Measurements from ENCODE around the gene EPHB1.

Gene EPHB1

DNA sequence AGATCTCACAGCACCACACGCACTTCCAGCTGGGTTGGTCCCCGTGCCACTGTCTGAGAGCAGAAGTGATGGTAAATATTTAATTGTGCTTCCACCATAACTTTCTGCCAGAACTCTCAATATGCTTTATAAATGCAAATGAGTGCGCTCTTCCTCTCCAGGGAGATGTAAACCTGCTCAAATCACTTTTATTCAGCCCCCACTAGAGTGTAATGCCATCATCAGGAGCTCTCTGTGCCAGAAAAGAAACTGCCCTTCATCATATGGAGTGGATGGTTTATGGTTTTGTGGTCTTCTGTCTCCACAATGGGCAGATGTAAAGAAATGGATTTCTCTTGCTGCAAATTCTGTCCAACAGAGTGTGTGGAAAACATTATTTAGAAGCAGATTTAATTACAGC lies 127.0 kb downstream of the EPHB1 start:
- DNase-seq (ENCODE audit: insufficient read length, low spot score) (no peak), FAIRE-seq (no peak)
- no peak for TF ChIP-seq POU2F2 (IDR thresholded peaks at IDR 0.05; ENCODE audit: low read depth, low read length)
- no peak for TF ChIP-seq POLR2A (IDR thresholded peaks at IDR 0.05; ENCODE audit: low read depth, low read length)
- no peak for TF ChIP-seq POLR2AphosphoS5 (IDR thresholded peaks at IDR 0.05; ENCODE audit: low read depth, low read length)
- no peak for TF ChIP-seq PAX5 (IDR thresholded peaks at IDR 0.05; ENCODE audit: insufficient read depth, low read length, severe bottlenecking)
- no peak for TF ChIP-seq TAF1 (IDR thresholded peaks at IDR 0.05; ENCODE audit: low read depth, low read length)

DNA sequence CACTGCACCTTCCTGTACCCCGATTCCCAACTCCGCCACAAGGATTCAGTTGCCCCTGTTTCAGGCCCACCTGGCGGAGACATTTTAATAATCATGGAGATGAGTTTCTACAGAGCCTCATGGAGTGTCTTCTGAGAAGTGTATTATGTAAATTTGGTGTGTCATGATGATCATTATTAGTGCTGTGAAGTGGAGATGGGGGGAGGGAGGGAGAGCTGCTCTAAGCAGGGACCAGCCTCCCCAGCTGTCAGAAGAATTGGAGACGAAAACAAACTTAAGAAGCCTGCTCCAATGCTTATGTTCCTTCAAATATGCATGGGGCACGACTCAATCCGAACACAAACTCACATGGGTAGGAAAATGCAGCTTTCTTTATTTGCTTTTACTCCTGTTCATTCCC lies 127.8 kb downstream of the EPHB1 start:
- no peak for FAIRE-seq

DNA sequence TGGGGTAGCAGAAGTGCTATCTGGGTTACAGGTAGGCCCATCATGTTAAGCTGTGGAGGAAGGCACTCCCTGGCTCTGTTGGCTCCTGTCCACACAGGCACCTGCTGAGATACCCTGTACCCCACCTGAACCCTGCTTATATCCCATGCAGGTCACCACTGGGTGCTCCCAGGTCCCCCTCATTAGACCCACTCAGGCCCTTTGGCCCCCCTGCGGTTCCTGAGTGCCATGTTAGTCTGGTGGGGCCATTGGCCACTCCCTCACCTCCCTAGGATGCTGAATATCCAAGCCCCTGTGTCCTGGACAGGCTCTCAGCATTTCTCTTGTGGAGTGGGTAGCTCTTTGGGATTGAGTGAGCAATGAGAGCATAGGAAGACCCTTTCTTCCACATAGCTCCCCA lies 128.2 kb downstream of the EPHB1 start:
- TF ChIP-seq POLR2A (IDR thresholded peaks at IDR 0.05; ENCODE audit: low read depth, low read length), result no peak
- TF ChIP-seq SPI1 (IDR thresholded peaks at IDR 0.05; ENCODE audit: low read depth, low read length), result no peak
- no peak for TF ChIP-seq TAF1 (IDR thresholded peaks at IDR 0.05; ENCODE audit: low read depth, low read length)
- TF ChIP-seq PAX5 (IDR thresholded peaks at IDR 0.05; ENCODE audit: insufficient read depth, low read length, severe bottlenecking), result no peak
- no peak for TF ChIP-seq POU2F2 (IDR thresholded peaks at IDR 0.05; ENCODE audit: low read depth, low read length)
- TF ChIP-seq POLR2AphosphoS5 (IDR thresholded peaks at IDR 0.05; ENCODE audit: low read depth, low read length), result no peak
- FAIRE-seq (no peak), DNase-seq (ENCODE audit: insufficient read length, low spot score) (no peak)

More for the DNA sequence above, 127.8 kb downstream of the EPHB1 start:
- no peak for DNase-seq (ENCODE audit: insufficient read length, low spot score)
- no peak for TF ChIP-seq PAX5 (IDR thresholded peaks at IDR 0.05; ENCODE audit: insufficient read depth, low read length, severe bottlenecking)
- TF ChIP-seq TAF1 (IDR thresholded peaks at IDR 0.05; ENCODE audit: low read depth, low read length), result no peak
- no peak for TF ChIP-seq POLR2AphosphoS5 (IDR thresholded peaks at IDR 0.05; ENCODE audit: low read depth, low read length)
- TF ChIP-seq POLR2A (IDR thresholded peaks at IDR 0.05; ENCODE audit: low read depth, low read length), result no peak
- no peak for TF ChIP-seq POU2F2 (IDR thresholded peaks at IDR 0.05; ENCODE audit: low read depth, low read length)
- no peak for TF ChIP-seq SPI1 (IDR thresholded peaks at IDR 0.05; ENCODE audit: low read depth, low read length)

DNA sequence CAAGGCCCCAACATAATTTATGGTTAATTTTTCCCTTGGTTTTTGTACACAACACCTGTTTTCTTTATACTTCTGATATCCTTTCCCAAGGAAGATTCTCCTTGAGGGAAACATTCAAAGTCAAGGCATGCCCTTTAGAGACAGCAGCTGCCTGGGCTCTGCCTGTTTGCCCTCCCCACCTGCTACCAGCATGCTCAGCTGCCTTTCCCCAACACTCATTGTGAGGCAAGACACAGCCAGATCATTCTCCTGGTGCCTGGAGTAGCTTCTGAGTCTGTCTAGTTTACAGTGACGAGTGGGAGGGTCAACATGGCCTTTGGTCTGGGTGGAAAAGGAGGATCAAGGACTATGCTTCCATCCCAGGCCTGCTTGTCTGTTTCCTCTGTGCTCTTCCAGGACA lies 132.5 kb downstream of the EPHB1 start:
- FAIRE-seq, result no peak
- TF ChIP-seq POU2F2 (IDR thresholded peaks at IDR 0.05; ENCODE audit: low read depth, low read length) (no peak), POLR2A (IDR thresholded peaks at IDR 0.05; ENCODE audit: low read depth, low read length) (no peak), TAF1 (IDR thresholded peaks at IDR 0.05; ENCODE audit: low read depth, low read length) (no peak), PAX5 (IDR thresholded peaks at IDR 0.05; ENCODE audit: insufficient read depth, low read length, severe bottlenecking) (no peak), POLR2AphosphoS5 (IDR thresholded peaks at IDR 0.05; ENCODE audit: low read depth, low read length) (no peak), SPI1 (IDR thresholded peaks at IDR 0.05; ENCODE audit: low read depth, low read length) (no peak)
- DNase-seq (ENCODE audit: insufficient read length, low spot score), result no peak

DNA sequence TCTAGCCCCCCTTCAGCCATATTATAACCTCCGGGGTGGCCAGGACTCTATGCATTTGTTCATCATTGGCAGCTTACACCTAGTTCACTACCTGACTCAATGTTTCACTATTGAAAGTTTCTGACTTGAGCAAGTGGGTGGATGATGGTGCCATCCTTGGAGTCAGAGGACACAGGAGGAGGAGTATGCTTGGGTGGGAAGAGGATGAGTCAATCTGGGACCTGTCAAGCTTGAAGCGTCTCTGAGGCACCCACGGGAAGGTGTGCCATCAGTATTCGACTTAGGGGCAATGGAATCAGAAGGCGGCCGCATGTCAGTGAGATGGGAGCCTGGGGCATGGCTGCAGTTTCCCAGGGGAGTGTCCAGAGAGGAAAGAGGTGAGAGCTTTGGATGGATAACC lies 133.3 kb downstream of the EPHB1 start:
- FAIRE-seq (no peak), DNase-seq (ENCODE audit: insufficient read length, low spot score) (no peak)
- TF ChIP-seq POU2F2 (IDR thresholded peaks at IDR 0.05; ENCODE audit: low read depth, low read length) (no peak), POLR2A (IDR thresholded peaks at IDR 0.05; ENCODE audit: low read depth, low read length) (no peak), TAF1 (IDR thresholded peaks at IDR 0.05; ENCODE audit: low read depth, low read length) (no peak), PAX5 (IDR thresholded peaks at IDR 0.05; ENCODE audit: insufficient read depth, low read length, severe bottlenecking) (no peak), SPI1 (IDR thresholded peaks at IDR 0.05; ENCODE audit: low read depth, low read length) (no peak), POLR2AphosphoS5 (IDR thresholded peaks at IDR 0.05; ENCODE audit: low read depth, low read length) (no peak)

DNA sequence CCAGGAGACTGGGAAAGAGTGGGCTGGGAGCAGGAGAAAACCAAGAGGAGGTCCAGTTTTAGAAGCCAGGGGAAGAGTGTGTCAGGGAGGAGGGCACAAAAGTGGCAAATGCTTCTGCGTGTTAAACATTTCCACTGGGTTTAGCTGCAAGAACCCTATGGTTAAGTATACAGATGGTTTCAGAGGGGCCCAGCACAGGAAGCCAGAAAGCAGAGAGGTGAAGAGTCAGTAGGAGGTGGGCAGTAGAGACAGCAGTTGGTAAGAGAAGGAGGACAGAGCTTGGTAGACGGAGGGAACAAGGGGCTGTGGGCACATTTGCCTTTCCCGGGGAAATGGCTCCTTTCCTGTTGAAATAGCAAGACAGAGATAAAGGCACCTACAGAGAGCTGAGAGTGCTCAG lies 133.8 kb downstream of the EPHB1 start:
- FAIRE-seq (no peak), DNase-seq (ENCODE audit: insufficient read length, low spot score) (no peak)
- TF ChIP-seq SPI1 (IDR thresholded peaks at IDR 0.05; ENCODE audit: low read depth, low read length) (no peak), TAF1 (IDR thresholded peaks at IDR 0.05; ENCODE audit: low read depth, low read length) (no peak), POU2F2 (IDR thresholded peaks at IDR 0.05; ENCODE audit: low read depth, low read length) (no peak), PAX5 (IDR thresholded peaks at IDR 0.05; ENCODE audit: insufficient read depth, low read length, severe bottlenecking) (no peak)

DNA sequence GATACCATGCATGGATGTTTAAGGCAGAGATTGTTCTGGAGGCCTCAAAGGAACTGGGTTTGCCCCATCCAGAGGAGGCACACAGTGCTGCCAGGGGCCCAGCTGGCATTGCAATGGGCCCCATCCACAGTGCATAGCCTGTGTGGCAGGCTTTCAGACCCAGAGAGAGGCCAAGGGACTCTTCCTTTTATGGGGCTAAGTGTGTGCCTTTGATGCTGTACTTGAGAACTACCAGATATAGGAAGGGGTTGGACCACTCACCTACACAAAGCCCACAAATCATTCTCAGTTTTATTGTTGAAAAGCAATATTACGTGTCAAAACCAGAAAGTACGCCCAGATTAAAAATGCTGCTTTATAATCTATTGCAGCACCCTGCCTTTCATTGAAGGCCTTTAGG lies 134.9 kb downstream of the EPHB1 start:
- TF ChIP-seq SPI1 (IDR thresholded peaks at IDR 0.05; ENCODE audit: low read depth, low read length) (no peak), PAX5 (IDR thresholded peaks at IDR 0.05; ENCODE audit: insufficient read depth, low read length, severe bottlenecking) (no peak), TAF1 (IDR thresholded peaks at IDR 0.05; ENCODE audit: low read depth, low read length) (no peak), POLR2A (IDR thresholded peaks at IDR 0.05; ENCODE audit: low read depth, low read length) (no peak), POLR2AphosphoS5 (IDR thresholded peaks at IDR 0.05; ENCODE audit: low read depth, low read length) (no peak)
- FAIRE-seq, result no peak
- DNase-seq (ENCODE audit: insufficient read length, low spot score), result no peak

DNA sequence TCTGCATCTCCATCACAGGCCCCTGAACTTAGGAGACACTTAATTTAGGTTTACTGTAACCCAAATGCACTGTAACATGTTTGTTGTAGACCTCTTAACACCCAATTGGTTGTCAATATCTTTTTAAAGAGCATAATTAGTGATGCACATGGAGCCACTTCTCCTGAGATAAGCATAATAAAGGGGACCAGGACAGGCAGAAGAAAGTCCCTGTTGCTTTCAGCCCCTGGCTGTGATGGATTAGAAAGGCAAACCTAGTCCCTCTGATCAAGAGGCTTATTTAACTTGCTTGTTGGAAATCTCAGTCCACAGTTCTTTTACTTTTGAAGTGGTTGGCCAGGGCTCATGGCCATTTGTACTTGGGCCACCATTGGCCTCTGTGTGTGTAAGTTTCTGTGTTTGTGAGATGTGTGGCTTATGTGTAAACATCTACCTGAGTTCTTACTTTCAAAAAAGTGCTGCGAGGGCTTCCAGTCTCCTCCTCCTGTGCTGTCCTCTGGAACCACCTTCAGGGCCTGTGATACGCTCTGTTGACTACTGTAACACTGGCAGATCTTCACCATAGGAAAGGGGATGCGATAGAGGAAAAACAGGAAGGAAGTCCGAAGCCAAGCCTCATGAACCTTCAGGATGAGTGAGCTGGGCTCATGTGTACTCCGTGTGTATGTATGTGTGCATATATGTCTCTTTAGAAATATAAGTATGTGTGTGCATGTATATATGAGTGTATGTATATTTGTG lies 136.2 kb downstream of the EPHB1 start:
- FAIRE-seq (no peak), DNase-seq (ENCODE audit: insufficient read length, low spot score) (no peak)
- TF ChIP-seq TAF1 (IDR thresholded peaks at IDR 0.05; ENCODE audit: low read depth, low read length) (no peak), SPI1 (IDR thresholded peaks at IDR 0.05; ENCODE audit: low read depth, low read length) (0 out of 2 replicates have a peak, but pooled peaks have one; percentile 12)

DNA sequence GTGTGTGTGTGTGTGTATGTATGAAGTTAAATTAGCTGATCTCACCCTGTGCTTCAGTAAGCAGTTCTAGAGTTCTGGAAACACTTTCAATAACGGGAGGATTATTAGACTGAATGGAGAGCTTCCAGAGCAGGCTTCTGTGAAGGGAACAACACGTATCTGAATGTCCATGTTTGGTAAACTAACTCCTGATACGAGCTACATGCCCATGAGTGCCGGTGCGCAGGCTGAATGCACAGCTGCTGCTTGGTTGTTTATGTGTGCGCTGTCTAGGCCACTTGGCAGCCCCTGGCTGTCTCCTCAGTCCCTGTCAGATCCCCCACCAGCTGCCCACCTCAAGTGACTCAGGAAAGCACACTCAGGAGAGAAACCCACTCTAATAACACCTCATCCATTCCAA lies 137.0 kb downstream of the EPHB1 start:
- FAIRE-seq, result no peak
- TF ChIP-seq POU2F2 (IDR thresholded peaks at IDR 0.05; ENCODE audit: low read depth, low read length) (no peak), TAF1 (IDR thresholded peaks at IDR 0.05; ENCODE audit: low read depth, low read length) (no peak), POLR2AphosphoS5 (IDR thresholded peaks at IDR 0.05; ENCODE audit: low read depth, low read length) (no peak), PAX5 (IDR thresholded peaks at IDR 0.05; ENCODE audit: insufficient read depth, low read length, severe bottlenecking) (no peak), POLR2A (IDR thresholded peaks at IDR 0.05; ENCODE audit: low read depth, low read length) (no peak), SPI1 (IDR thresholded peaks at IDR 0.05; ENCODE audit: low read depth, low read length) (no peak)
- no peak for DNase-seq (ENCODE audit: insufficient read length, low spot score)

DNA sequence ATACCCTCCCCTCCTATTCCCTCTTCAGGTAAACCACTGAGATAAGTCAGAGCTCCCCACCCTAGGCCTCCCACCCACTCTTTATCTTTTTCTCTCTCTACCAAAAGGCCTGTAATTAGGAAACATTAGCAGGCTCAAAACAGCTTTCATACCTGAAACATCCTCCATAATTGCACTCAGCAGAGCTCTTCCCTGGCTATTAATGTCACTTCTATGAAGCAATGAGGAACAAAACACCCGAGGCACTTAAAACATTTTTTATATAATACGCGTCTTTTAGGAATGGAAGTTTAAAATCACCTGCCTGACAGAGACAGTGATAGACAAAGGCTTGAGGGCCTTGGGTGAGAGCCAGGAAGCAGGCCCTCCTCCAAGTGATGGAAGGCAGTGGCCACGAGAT lies 138.9 kb downstream of the EPHB1 start:
- DNase-seq (ENCODE audit: insufficient read length, low spot score) (no peak), FAIRE-seq (no peak)
- TF ChIP-seq TAF1 (IDR thresholded peaks at IDR 0.05; ENCODE audit: low read depth, low read length) (no peak), POLR2AphosphoS5 (IDR thresholded peaks at IDR 0.05; ENCODE audit: low read depth, low read length) (no peak), SPI1 (IDR thresholded peaks at IDR 0.05; ENCODE audit: low read depth, low read length) (no peak), PAX5 (IDR thresholded peaks at IDR 0.05; ENCODE audit: insufficient read depth, low read length, severe bottlenecking) (no peak), POU2F2 (IDR thresholded peaks at IDR 0.05; ENCODE audit: low read depth, low read length) (no peak), POLR2A (IDR thresholded peaks at IDR 0.05; ENCODE audit: low read depth, low read length) (no peak)

All from GM12891 (cell line).